ENCODE data around the gene UPK3B. TPM values are rescaled to one million over a fixed set of nuclear protein-coding genes. Genes with fewer than 3 reads are reported as not detected.
"Not testable (repeated sequence)": the region's sequence is repeated elsewhere in the genome, so short reads cannot be mapped to it uniquely, and the experiment has no call there.

UPK3B gene
- total and polyA plus RNA-seq, 2 donors, result 11.8 to 23.6 TPM

- 88% methylated on average over 29 of the region's 29 CpGs for WGBS
- Histone ChIP-seq H3K36me3 (ENCODE audit: insufficient read depth) (no peaks in the 10 kb centered on the region), H3K4me3 (ENCODE audit: low read depth, low read length) (no peak overlapping the region), H3K27ac (ENCODE audit: low read depth) (no peak overlapping the region), H3K4me1 (ENCODE audit: insufficient read depth) (no peaks in the 10 kb centered on the region)
- DNase-seq (ENCODE audit: extremely low spot score), result no peak
Observed at GRCh38 chr7:76513817-76514799, 3.8 kb downstream of the UPK3B start.

DNA sequence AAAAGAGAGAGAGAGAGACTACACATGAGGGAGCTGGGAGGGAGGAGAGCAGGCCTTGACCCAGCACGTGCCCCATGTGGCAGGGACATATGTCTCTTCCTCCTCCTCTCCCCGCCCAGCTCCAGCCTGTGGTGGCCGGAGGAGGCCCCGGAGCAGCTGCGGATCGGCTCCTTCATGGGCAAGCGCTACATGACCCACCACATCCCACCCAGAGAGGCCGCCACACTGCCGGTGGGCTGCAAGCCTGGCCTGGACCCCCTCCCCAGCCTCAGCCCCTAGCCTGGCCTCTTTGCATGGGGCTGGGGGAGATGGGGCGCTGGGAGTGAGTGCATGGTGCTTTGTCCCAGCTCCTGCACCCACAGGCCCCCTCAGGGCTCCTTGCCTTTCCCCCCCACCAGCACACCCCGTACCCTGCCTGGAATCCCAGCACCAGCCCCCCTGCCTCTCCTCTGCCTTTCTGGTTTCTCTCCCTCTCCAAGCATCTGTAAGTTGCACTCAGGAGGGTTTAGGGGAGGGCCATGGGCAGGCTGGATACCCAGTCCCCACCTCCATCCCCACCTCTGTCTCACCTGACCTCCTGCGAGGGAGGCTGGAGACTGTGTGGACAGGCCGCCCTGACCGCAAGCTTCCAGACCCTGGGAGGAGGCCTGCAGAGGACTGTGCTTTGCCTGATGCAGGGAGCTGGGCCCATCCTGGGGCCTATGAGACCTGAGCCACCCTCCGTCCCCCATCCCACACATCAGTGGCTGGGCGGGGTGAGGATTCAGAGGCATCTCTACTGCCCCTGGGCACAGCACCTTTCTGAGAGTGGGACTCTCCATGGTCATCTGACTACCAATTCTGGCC is 4.8 kb downstream of the UPK3B start:
- H3K27ac ChIP-seq (ENCODE audit: low read depth), result no peak overlapping the region
- H3K4me1 ChIP-seq (ENCODE audit: insufficient read depth), result no peaks in the 10 kb centered on the region
- WGBS, result 82% methylated on average over 16 of the region's 16 CpGs
- DNase-seq (ENCODE audit: extremely low spot score), result no peak
- no peak overlapping the region for H3K4me3 ChIP-seq (ENCODE audit: low read depth, low read length)
- H3K36me3 ChIP-seq (ENCODE audit: insufficient read depth), result no peaks in the 10 kb centered on the region

DNA sequence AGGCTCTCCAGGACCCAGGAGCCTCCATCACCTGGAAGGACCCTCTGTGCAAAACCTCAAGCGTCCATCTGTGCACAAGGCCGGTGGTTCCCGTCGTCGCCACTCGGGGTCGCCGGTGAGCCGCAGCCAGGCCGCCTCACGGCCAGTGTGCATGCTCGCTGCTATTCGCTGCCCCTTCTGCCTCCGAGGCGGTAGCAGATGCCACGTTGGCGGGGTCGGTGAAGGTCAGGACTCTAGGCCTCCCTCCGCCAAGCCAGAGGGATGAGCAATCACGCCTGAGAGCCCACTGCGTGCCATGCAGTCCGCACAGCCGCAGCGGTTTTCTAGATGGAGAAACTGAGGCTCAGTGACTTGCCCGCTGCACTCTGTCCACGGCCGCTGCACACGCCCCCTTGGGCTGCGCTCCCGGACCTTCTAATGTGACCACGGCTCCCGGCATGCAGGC is 5.7 kb downstream of the UPK3B start:
- Histone ChIP-seq H3K4me3 (ENCODE audit: low read depth, low read length) (no peak overlapping the region), H3K4me1 (ENCODE audit: insufficient read depth) (no peaks in the 10 kb centered on the region), H3K27ac (ENCODE audit: low read depth) (no peak overlapping the region), H3K36me3 (ENCODE audit: insufficient read depth) (no peaks in the 10 kb centered on the region)
- WGBS, result 9% methylated on average over 32 of the region's 32 CpGs
- no peak for DNase-seq (ENCODE audit: extremely low spot score)

DNA sequence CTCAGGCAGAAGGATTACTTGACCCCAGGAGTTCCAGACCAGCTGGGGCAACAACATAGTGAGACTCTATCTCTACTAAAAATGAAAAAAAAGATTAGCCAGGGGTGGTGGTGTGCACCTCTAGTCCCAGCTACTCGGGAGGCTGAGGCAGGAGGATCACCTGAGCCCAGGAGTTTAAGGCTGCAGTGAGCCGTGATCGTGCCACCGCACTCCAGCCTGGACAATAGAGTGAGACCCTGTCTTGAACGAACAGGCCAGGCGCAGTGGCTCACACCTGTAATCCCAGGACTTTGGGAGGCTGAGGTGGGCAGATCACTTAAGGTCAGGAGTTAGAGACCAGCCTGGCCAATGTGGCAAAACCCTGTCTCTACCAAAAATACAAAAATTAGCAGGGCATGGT is 6.6 kb downstream of the UPK3B start:
- DNase-seq (ENCODE audit: extremely low spot score); H3K4me3 ChIP-seq (ENCODE audit: low read depth, low read length); H3K36me3 ChIP-seq (ENCODE audit: insufficient read depth); H3K27ac ChIP-seq (ENCODE audit: low read depth); H3K4me1 ChIP-seq (ENCODE audit: insufficient read depth): not testable (repeated sequence)
- 98% methylated on average over 6 of the region's 6 CpGs for WGBS

DNA sequence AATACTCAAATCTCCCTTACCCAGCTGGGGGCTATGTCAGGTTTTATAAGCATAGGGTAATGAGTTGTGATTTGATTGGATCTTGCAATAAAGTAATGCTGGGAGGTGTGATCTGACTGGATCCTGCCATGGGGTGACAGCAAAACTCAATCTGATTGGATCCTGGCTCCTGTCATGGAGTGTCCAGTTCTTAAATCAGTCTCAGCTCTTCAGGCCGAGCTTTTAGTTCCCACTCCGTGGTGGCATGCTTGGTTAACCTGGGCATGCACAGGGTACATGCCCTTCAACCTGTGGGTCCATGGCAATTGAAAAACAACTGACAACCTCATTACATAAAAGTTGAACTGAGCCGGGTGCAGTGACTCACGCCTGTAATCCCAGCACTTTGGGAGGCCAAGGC is 15.8 kb downstream of the UPK3B start:
- H3K27ac ChIP-seq (ENCODE audit: low read depth); H3K4me3 ChIP-seq (ENCODE audit: low read depth, low read length); H3K4me1 ChIP-seq (ENCODE audit: insufficient read depth); H3K36me3 ChIP-seq (ENCODE audit: insufficient read depth); DNase-seq (ENCODE audit: extremely low spot score): not testable (repeated sequence)
- 77% methylated on average over 2 of the region's 4 CpGs for WGBS

GRCh38 chr7:76531643-76532042 is 21.3 kb downstream of the UPK3B start:
- not testable (repeated sequence) for H3K27ac ChIP-seq (ENCODE audit: low read depth); DNase-seq (ENCODE audit: extremely low spot score); H3K4me3 ChIP-seq (ENCODE audit: low read depth, low read length); H3K36me3 ChIP-seq (ENCODE audit: insufficient read depth); H3K4me1 ChIP-seq (ENCODE audit: insufficient read depth)
- 84% methylated on average over 2 of the region's 2 CpGs for WGBS

- DNase-seq (ENCODE audit: extremely low spot score); H3K4me3 ChIP-seq (ENCODE audit: low read depth, low read length); H3K4me1 ChIP-seq (ENCODE audit: insufficient read depth); H3K27ac ChIP-seq (ENCODE audit: low read depth); H3K36me3 ChIP-seq (ENCODE audit: insufficient read depth): not testable (repeated sequence)
- WGBS, result no CpG with 5 or more reads among the region's 8 CpGs
Observed at GRCh38 chr7:76543197-76543596, 32.8 kb downstream of the UPK3B start, which contains the start of gene SPDYE16. TSS of gene SPDYE16 (minus strand) at chr7:76543297. CDS start at chr7:76541459, 1,838 bp downstream.

GRCh38 chr7:76549025-76549854 is 38.9 kb downstream of the UPK3B start:
- DNase-seq (ENCODE audit: extremely low spot score), result peak; percentile 81
- under 1% methylated on average over 71 of the region's 71 CpGs for WGBS
- Histone ChIP-seq H3K27ac (ENCODE audit: low read depth) (peak overlapping the region; percentile 84), H3K4me3 (ENCODE audit: low read depth, low read length) (peak overlapping the region; percentile 85)
- not testable (repeated sequence) for H3K4me1 ChIP-seq (ENCODE audit: insufficient read depth); H3K36me3 ChIP-seq (ENCODE audit: insufficient read depth)

- not testable (repeated sequence) for H3K27ac ChIP-seq (ENCODE audit: low read depth); H3K36me3 ChIP-seq (ENCODE audit: insufficient read depth); DNase-seq (ENCODE audit: extremely low spot score); H3K4me1 ChIP-seq (ENCODE audit: insufficient read depth)
- peak overlapping the region; percentile 85 for H3K4me3 ChIP-seq (ENCODE audit: low read depth, low read length)
- under 1% methylated on average over 19 of the region's 19 CpGs for WGBS
Observed at GRCh38 chr7:76549855-76550248, 39.5 kb downstream of the UPK3B start.

- H3K27ac ChIP-seq (ENCODE audit: low read depth); H3K4me1 ChIP-seq (ENCODE audit: insufficient read depth); DNase-seq (ENCODE audit: extremely low spot score); H3K4me3 ChIP-seq (ENCODE audit: low read depth, low read length); H3K36me3 ChIP-seq (ENCODE audit: insufficient read depth): not testable (repeated sequence)
- WGBS, result 89% methylated on average over 6 of the region's 6 CpGs
Observed at GRCh38 chr7:76551992-76552391, 41.6 kb downstream of the UPK3B start.

DNA sequence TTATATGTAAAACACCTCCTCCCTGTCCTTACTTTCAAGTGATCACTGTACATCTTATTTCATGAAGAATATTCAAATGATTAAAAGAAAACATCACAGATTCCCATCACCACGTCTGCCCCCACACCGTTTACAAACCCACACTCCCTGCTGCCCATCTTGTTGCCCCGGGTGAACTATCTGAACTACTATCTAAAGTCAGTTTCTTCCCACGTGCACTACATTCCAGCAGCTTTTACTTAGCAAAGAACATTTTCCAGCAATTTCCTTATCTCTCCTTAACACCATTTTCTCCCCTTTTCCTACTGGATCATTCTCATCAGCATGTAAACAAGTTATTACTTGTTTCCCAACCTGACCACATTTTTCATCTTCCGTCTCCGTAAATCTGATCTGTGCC is 49.3 kb downstream of the UPK3B start:
- not testable (repeated sequence) for H3K36me3 ChIP-seq (ENCODE audit: insufficient read depth); H3K4me1 ChIP-seq (ENCODE audit: insufficient read depth); DNase-seq (ENCODE audit: extremely low spot score); H3K27ac ChIP-seq (ENCODE audit: low read depth); H3K4me3 ChIP-seq (ENCODE audit: low read depth, low read length)
- 66% methylated on average over 6 of the region's 6 CpGs for WGBS

- not testable (repeated sequence) for H3K4me3 ChIP-seq (ENCODE audit: low read depth, low read length); H3K36me3 ChIP-seq (ENCODE audit: insufficient read depth); H3K4me1 ChIP-seq (ENCODE audit: insufficient read depth); DNase-seq (ENCODE audit: extremely low spot score); H3K27ac ChIP-seq (ENCODE audit: low read depth)
- WGBS, result 85% methylated on average over 4 of the region's 4 CpGs
Observed at GRCh38 chr7:76560157-76560556, 49.8 kb downstream of the UPK3B start.

DNA sequence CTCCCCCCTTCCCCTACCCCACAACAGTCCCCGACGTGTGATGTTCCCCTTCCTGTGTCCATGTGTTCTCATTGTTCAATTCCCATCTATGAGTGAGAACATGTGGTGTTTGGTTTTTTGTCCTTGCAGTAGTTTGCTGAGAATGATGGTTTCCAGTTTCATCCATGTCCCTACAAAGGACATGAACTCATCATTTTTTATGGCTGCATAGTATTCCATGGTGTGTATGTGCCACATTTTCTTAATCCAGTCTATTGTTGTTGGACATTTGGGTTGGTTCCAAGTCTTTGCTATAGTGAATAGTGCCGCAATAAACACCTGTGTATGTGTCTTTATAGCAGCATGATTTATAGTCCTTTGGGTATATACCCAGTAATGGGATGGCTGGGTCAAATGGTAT is 51.0 kb downstream of the UPK3B start:
- H3K36me3 ChIP-seq (ENCODE audit: insufficient read depth); H3K4me1 ChIP-seq (ENCODE audit: insufficient read depth); H3K27ac ChIP-seq (ENCODE audit: low read depth); DNase-seq (ENCODE audit: extremely low spot score); H3K4me3 ChIP-seq (ENCODE audit: low read depth, low read length): not testable (repeated sequence)
- WGBS, result 95% methylated on average over 3 of the region's 3 CpGs

All from urinary bladder (tissue), 4 donors.